ENCODE data around the gene NEDD4. TPM values are rescaled to one million over a fixed set of nuclear protein-coding genes. Genes with fewer than 3 reads are reported as not detected.

NEDD4 gene
- total RNA-seq, 6 donors from 2014 or later = 8.4 to 18.8 (median 10.5) TPM

DNA sequence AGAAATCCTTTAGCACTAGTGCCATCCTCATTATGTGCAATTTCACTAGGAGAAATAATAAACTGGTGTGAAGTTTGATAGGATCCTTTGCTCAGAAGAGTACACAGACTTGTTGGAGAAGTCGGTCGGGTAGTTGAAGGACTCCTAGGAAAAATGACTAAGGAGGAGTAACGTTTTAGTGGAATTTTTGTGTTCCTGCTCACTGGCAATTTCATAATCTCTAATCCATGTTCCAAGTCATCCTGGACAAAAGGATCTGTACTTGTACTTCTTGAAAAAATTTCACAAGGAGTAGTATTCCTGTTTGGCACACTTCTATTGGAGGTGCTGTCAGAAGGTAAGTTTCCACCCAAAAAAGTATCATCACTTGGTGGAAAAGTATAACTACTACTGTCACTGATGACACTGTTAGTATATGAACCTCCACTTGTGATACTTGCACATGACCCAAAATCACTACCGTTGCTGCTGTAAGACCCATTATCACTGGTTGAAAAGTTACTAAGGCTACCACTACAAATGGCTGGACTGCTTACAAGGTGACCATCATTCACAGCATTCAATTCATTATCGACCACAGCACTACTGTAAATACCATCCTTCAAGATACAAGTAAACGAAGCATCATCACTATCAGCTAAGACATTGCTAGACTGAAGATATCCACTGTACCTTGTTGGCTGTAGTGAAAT is 77.4 kb downstream of the NEDD4 start:
- ATAC-seq (ENCODE audit: low FRiP score in 2 of 2) = no peak
- peaks cover 0 to 13% (median 4%) of the 10 kb centered on the region in 4 donors for H3K4me1 ChIP-seq
- no peak for DNase-seq
- WGBS, 2 donors = 71 to 91% methylated on average over 6 of the region's 6 CpGs
- no peak overlapping the region for H3K27ac ChIP-seq
- H3K9me3 ChIP-seq = no peaks in the 10 kb centered on the region
- TF ChIP-seq POLR2AphosphoS5 (IDR thresholded peaks at IDR 0.05) (no peak), POLR2A (IDR thresholded peaks at IDR 0.05) (no peak), EP300 (IDR thresholded peaks at IDR 0.05) (no peak)
- TF ChIP-seq, protein P1, sequence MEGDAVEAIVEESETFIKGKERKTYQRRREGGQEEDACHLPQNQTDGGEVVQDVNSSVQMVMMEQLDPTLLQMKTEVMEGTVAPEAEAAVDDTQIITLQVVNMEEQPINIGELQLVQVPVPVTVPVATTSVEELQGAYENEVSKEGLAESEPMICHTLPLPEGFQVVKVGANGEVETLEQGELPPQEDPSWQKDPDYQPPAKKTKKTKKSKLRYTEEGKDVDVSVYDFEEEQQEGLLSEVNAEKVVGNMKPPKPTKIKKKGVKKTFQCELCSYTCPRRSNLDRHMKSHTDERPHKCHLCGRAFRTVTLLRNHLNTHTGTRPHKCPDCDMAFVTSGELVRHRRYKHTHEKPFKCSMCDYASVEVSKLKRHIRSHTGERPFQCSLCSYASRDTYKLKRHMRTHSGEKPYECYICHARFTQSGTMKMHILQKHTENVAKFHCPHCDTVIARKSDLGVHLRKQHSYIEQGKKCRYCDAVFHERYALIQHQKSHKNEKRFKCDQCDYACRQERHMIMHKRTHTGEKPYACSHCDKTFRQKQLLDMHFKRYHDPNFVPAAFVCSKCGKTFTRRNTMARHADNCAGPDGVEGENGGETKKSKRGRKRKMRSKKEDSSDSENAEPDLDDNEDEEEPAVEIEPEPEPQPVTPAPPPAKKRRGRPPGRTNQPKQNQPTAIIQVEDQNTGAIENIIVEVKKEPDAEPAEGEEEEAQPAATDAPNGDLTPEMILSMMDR (IDR thresholded peaks at IDR 0.05) = no peak
- no peaks in the 10 kb centered on the region for H3K36me3 ChIP-seq
- no peak overlapping the region for H3K4me3 ChIP-seq
- H3K27me3 ChIP-seq = no peaks in the 10 kb centered on the region

DNA sequence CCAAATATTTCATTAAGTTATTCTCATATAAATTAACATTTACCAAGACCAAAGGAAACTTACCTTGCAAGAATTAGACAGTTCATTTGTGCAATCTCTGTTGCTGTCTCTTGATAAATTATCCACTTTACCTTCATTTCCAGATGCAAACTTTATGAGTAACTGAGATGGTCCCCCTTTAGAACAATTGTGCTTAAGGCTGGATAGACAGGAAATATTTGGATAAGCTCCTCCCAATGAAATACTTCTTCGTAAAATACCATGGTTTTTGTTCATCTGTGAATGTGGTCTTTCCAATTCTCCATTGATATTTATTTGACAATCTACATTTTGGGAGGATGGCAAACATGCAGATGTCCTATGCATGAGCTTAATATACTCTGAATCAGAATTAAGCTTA is 78.2 kb downstream of the NEDD4 start:
- Histone ChIP-seq H3K27ac (no peak overlapping the region), H3K27me3 (no peaks in the 10 kb centered on the region), H3K9me3 (no peaks in the 10 kb centered on the region), H3K4me1 (peaks cover 0 to 13% (median 4%) of the 10 kb centered on the region in 4 donors), H3K4me3 (no peak overlapping the region), H3K36me3 (no peaks in the 10 kb centered on the region)
- TF ChIP-seq EP300 (IDR thresholded peaks at IDR 0.05) = no peak
- no peak for TF ChIP-seq POLR2A (IDR thresholded peaks at IDR 0.05)
- TF ChIP-seq, protein P1 (IDR thresholded peaks at IDR 0.05) = no peak
- no peak for TF ChIP-seq POLR2AphosphoS5 (IDR thresholded peaks at IDR 0.05)
- ATAC-seq (ENCODE audit: low FRiP score in 2 of 2) = no peak
- 84 to 89% methylated on average over 1 of the region's 1 CpG for WGBS, 2 donors
- DNase-seq = no peak

DNA sequence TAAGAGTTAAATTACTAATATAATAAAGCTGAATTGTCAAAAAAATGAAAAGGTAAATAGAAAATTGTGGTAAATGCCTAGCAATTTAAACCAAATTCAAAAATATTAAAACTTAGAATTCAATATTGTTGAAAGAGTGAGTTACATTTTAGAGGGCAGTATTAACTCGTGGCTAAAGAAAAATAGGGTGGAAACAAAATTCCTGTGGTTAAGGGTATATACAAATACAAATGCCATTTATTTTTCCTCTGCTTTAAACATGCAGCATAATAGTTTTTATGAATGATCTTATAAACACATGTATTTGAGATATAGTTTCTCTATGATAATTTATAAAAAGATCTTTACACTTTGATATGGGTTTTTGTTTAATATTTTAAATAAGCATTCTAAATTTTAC is 79.0 kb downstream of the NEDD4 start:
- Histone ChIP-seq H3K9me3 (no peaks in the 10 kb centered on the region), H3K36me3 (no peaks in the 10 kb centered on the region), H3K27ac (no peak overlapping the region), H3K4me1 (peaks cover 0 to 13% (median 4%) of the 10 kb centered on the region in 4 donors), H3K4me3 (no peak overlapping the region), H3K27me3 (no peaks in the 10 kb centered on the region)
- no peak for DNase-seq
- TF ChIP-seq EP300 (IDR thresholded peaks at IDR 0.05) = no peak
- WGBS, 2 donors = 68 to 73% methylated on average over 1 of the region's 1 CpG
- no peak for ATAC-seq (ENCODE audit: low FRiP score in 2 of 2)

DNA sequence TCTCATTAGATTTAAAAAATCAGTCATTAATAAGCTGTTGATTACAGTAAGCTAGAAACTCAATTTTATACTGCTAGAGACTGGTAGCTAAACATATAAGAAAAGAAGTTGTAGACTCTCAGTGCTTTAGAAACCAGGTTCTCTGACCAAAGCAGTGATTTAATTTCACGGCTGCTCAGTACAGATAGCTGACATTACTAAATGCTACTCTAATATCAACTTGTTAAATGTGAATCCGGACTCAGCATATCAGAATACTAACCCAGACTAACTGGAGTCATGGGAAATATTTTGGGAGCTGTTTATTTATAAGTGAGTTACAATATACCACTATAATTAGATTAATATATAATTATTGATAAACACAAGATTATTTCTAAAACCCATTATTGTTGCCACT is 80.4 kb downstream of the NEDD4 start:
- Histone ChIP-seq H3K27me3 (no peaks in the 10 kb centered on the region), H3K9me3 (no peaks in the 10 kb centered on the region), H3K27ac (no peak overlapping the region), H3K36me3 (no peaks in the 10 kb centered on the region), H3K4me3 (no peak overlapping the region), H3K4me1 (peaks cover 0 to 10% (median 3%) of the 10 kb centered on the region in 4 donors)
- ATAC-seq (ENCODE audit: low FRiP score in 2 of 2) (no peak), DNase-seq (no peak)
- no peak for TF ChIP-seq POLR2AphosphoS5 (IDR thresholded peaks at IDR 0.05)
- no peak for TF ChIP-seq EP300 (IDR thresholded peaks at IDR 0.05)
- TF ChIP-seq, protein P1 (IDR thresholded peaks at IDR 0.05) = no peak
- no peak for TF ChIP-seq POLR2A (IDR thresholded peaks at IDR 0.05)
- WGBS, 2 donors = 91% methylated on average over 2 of the region's 2 CpGs

DNA sequence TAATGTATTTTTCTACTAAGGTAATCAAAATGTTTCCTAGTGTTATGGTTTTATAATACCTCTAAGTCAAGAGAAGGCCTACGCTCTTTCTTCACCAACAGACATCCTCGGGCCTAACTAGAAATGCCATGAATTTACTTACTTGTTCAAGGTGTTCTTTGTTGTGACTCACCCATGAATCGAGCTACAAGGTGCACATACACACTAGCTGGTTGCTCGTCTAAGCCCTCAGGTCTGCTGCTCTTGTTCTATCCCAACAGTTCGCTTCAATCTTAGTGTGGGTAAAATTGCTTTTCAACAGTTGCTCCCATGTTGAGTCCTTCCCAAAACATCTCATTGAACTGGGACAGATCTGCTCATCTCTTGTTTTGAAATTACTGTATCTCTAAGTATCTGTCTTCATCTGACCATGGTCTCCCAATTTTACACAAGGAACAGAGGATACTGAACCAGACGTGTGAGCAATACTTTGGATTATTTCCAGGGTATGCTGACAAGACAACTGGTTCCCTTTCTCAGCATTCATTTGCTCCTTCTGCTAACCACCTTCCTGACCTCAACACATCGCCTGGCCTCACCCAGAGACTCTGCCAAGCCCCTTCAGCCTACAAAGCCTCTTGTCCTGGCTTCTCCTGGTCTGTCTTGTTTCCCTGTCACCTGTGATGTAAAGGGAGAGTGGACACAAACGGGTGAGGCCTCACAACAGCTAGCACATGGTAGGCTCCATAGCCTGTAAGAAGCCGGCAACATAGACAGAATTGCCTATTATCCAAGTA is 84.2 kb downstream of the NEDD4 start:
- peaks cover 0 to 3% (median 0%) of the 10 kb centered on the region in 4 donors for H3K4me1 ChIP-seq
- H3K27me3 ChIP-seq = no peaks in the 10 kb centered on the region
- 86 to 91% methylated on average over 9 of the region's 9 CpGs for WGBS, 2 donors
- H3K4me3 ChIP-seq = no peak overlapping the region
- no peak overlapping the region for H3K27ac ChIP-seq
- TF ChIP-seq, protein P1 (IDR thresholded peaks at IDR 0.05) = no peak
- TF ChIP-seq POLR2AphosphoS5 (IDR thresholded peaks at IDR 0.05) (no peak), POLR2A (IDR thresholded peaks at IDR 0.05) (no peak), EP300 (IDR thresholded peaks at IDR 0.05) (no peak)
- no peaks in the 10 kb centered on the region for H3K36me3 ChIP-seq
- DNase-seq = no peak
- ATAC-seq (ENCODE audit: low FRiP score in 2 of 2) = no peak
- no peaks in the 10 kb centered on the region for H3K9me3 ChIP-seq

Measured in upper lobe of left lung (tissue), 6 donors.